Activated T-helper 1 cell treated with anti-CD3 and anti-CD28 coated beads, Interleukin-2, amount 50 U/mL, for 16 hours (primary cell): ENCODE measurements around the gene URM1.
"Not testable (repeated sequence)": the region's sequence is repeated elsewhere in the genome, so short reads cannot be mapped to it uniquely, and the experiment has no call there.

Experiments
- DNase-seq, 2 donors: peaks; one replicate each; pipeline ENCODE4 v3.0.0-alpha.2; 2020; ENCODE audit warnings: low read depth in 1 of 2, low spot score in 1 of 2

Gene URM1

DNA sequence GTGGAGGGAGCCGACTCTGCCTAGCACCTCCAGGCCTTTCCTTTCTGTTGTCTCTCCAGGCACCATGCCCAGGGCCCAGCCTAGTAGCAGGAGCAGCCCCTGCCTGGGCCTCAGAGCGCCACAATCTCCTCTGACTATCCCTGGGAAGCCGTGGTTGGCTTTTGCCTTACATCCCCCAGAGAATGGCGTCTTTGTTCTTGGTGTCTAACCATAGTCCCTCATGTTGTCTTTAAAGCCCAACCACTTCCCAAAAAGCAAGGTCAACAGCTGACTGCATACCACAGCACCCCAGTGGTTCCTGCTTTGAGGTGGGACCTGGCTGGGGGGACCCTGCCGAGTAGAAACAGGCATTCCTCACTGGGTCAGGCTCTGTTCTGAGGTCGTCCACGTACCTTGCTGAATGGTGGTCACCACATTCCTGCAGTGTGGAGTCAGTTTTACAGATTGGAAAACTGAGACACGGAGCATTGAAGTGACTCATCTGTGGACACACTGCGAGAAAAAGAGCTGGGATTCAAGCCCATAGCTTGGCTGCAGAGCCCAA is 35.7 kb downstream of the URM1 start:
- DNase-seq, result no peak

DNA sequence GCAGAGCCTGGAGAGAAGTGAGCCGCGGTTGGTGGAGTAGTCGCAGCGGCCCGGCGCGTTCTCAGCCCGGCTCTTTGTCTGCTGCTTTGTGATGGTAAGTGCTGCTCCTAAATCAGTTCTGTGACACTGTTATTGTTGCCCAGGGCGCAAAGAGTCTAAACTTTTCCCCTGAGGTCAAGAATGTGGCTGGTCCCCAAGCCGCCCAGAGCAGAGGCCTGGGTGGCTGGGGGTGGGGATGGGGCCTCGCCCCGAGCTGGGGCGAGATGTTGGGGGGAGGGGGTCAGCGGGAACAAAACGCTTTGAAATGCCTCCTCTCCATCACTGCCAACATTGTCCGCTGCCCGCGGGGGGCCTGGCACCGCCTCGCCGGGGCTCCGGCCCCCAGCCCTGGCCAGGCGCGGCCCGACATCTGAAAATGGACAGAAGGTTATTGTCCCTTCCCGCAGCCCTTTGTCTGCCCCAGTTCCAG is 37.8 kb downstream of the URM1 start:
- DNase-seq, result no peak

- DNase-seq, result no peak
Observed at GRCh38 chr9:128409450-128409849, 38.3 kb downstream of the URM1 start.

GRCh38 chr9:128409978-128410377 is 38.8 kb downstream of the URM1 start:
- no peak for DNase-seq

- DNase-seq, result no peak
Observed at GRCh38 chr9:128411364-128412119, 40.4 kb downstream of the URM1 start.

DNA sequence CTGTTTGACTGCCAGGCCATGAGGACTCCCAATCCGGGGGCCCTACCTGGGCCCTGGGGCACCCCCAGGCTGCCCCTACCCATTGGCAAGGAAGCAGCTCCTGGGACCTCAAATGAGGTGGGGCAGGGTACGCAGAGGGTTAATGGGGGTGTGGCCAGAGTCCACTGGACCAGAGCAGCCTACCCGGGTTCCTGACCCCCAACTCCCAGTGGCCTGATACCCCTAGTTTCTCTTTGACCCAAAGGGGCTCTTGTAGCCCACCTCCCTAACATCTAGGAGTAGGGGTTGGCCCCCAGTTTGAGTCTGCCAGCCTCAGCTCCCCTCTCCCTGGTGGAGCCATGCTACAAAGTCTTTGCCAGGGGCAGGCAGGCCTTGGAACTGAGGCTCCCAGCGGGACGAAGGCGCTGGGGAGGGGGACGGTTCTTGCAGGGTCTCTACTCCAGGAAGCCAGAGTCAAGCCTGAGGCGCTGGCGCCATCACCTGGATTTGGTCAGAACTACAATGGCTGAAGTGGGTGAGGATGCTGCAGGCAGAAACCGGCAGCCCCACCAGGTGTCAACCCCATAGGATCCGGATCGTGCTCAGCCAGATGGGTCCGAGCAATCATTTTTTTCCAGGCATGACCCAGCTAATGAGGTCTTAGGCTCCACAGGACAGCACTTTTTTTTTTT is 41.1 kb downstream of the URM1 start:
- DNase-seq, result no peak

- not testable (repeated sequence) for DNase-seq
Observed at GRCh38 chr9:128413728-128414127, 42.6 kb downstream of the URM1 start.

GRCh38 chr9:128414461-128414860 is 43.3 kb downstream of the URM1 start:
- no peak for DNase-seq

GRCh38 chr9:128415281-128415680 is 44.1 kb downstream of the URM1 start:
- DNase-seq, result no peak

DNA sequence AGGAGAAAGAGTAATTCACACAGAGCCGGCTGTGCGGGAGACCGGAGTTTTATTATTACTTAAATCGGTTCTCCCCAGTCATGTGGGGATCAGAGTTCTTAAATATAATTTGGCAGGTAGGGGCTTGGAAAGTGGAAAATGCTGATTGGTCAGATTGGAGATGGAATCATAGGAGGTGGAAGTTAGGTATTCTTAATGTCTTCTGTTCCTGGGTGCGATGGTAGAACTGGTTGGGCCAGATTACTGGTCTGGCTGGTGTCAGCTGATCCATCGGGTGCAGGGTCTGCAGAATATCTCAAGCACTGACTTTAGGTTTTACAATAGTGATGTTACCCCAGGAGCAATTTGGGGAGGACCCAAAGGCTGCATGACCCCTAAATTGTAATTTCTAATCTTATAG is 44.8 kb downstream of the URM1 start:
- DNase-seq, result no peak

- DNase-seq, result no peak
Observed at GRCh38 chr9:128416432-128417019, 45.4 kb downstream of the URM1 start.

DNA sequence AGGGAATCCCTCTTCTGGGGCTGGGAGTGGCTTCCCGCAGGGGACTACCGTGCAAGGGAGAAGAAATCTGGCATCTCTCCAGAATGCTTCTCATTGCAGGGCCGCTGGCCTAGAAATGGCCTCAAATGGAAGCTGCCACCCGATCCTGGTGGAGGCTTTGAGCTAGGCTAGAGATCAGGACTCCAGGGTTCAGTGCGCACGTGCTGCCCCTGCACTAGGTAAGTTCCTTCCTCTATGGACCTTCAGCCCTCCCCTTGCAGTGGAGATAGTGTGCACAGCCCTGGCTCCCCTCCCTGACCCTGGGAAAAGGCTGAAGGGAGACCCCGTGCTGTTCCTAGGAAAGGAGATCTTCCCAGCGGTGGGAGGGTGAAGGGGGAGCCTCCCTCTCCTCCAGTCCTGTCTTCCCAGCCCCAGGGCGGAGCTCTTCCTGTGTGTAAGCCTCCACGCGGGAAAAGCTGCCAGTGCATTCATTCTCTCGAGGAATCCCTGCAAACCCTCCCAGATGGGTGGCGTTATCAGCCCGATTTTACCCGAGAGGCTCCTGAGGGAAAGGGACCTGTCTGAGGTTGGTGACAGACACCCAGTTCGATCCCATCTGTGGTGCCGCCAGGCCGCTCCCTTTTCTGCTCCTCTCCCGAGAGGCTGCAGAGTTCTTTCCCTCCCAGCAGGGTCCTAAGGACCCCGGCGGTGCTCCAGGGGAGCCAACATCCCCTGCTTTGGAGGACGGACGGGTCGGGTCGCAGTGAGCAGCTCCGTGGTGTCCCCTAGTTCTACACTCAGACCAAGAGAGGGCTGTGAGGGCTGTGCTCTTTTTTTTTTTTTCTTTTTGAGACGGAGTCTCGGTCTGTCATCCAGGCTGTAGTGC is 48.1 kb downstream of the URM1 start:
- DNase-seq, result no peak

DNA sequence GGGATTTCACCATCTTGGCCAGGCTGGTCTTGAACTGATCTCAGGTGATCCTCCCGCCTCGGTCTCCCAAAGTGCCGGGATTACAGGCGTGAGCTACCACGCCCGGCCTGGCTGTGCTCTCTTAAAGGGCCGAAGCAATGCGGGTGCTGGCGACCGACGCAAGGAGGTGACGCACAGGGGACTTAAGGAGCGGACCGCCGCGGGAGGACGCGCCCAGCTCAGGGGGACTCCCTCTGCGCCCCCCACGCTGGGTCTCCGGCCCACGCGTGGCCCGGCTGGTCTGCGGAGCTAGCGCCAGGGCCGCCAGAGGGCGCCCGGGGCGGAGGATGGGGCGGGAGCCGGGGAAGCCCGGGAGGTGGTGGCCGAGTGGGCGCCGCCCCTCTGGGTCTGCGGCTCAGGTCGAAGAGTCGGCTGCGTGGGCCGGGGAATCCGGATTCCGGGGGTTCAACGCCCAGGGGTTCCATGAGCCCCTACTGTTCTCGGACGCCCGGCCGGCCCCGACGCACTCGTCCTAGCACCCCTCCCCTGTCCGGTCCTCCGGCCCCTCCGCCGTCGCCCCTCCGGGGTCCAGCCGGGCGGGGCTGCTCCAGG is 49.0 kb downstream of the URM1 start:
- DNase-seq, result peak; percentile 27 to 51

- DNase-seq, result peak in 1 of 2 donors; percentile 26
Observed at GRCh38 chr9:128420651-128421481, 49.7 kb downstream of the URM1 start, which contains the start of gene CERCAM. Gene CERCAM, plus strand, starts transcription at chr9:128420857. Its CDS starts 21 bp downstream, at chr9:128420878.

DNA sequence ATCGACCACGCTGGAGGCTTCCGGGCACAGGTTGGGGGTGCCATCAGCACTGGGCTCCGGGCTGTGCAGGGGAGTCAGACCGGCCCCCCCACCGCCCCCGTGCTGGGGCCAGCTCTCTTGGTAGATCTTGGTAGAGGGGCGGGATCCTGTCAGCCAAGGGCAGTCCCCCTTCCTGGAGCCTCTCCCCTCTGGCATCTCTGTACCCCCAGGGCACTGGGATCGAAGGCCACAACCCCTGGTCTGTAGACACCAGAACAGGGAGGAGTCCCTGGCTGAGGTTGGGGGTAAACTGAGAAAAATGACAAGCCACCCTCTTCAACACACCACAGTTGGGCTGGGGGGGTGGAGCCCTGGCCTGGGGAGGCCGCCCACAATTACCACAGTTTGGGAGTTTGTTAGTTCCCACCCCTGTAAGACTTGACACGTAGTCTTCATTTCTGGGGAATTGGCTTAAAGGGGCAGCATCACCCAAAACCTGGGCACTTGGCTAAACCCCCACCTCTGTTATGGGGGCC is 50.4 kb downstream of the URM1 start:
- DNase-seq, result no peak

DNA sequence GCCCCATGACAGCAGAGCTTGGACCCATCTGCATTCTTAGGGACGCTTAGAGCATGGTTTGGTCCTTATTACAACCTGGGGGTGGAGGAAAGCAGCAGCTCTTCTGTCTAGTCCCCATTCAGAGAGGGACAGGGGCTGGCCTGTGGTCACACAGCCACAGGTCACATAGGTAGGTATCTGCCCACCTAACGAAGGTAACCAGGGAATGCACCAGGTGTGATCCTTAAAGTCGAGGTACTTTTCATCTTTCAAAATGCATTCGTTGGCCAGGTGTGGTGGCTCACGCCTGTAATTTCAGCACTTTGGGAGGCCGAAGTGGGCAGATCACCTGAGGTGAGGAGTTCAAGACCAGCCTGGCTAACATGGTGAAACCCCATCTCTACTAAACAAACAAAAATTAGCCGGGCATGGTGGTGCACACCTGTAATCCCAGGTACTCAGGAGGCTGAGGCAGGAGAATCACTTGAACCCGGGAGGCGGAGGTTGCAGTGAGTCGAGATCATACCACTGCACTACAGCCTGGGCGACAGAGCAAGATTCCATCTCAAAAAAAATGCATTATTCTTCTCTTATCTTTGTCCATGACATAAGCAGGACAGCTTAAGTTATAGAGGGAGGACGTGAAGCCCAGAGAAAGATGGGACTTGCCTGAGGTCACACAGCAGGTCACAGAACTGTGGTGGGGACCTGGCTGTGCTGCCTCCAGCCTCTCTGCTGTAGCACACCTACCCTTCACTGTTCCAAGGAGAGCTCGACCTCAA is 51.0 kb downstream of the URM1 start:
- not testable (repeated sequence) for DNase-seq

DNA sequence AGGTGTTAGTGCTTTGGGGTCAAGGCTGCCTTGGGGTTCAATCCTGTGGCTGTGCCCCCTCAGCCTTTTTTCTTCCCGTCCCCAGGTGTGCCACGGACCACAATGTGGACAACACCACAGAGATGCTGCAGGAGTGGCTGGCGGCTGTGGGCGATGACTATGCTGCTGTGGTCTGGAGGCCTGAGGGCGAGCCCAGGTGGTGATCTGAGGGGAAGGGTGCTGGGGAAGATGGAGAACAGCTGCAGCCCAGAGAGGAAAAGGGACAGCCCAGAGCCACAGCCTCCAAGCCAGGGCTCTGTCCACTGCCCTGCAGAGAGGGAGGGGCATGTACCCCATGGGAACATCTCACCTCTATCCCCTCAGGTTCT is 51.6 kb downstream of the URM1 start:
- DNase-seq, result no peak

GRCh38 chr9:128423356-128423755 is 52.2 kb downstream of the URM1 start:
- DNase-seq, result not testable (repeated sequence)
